Measurements from ENCODE around the gene ATXN2.

Gene ATXN2

DNA sequence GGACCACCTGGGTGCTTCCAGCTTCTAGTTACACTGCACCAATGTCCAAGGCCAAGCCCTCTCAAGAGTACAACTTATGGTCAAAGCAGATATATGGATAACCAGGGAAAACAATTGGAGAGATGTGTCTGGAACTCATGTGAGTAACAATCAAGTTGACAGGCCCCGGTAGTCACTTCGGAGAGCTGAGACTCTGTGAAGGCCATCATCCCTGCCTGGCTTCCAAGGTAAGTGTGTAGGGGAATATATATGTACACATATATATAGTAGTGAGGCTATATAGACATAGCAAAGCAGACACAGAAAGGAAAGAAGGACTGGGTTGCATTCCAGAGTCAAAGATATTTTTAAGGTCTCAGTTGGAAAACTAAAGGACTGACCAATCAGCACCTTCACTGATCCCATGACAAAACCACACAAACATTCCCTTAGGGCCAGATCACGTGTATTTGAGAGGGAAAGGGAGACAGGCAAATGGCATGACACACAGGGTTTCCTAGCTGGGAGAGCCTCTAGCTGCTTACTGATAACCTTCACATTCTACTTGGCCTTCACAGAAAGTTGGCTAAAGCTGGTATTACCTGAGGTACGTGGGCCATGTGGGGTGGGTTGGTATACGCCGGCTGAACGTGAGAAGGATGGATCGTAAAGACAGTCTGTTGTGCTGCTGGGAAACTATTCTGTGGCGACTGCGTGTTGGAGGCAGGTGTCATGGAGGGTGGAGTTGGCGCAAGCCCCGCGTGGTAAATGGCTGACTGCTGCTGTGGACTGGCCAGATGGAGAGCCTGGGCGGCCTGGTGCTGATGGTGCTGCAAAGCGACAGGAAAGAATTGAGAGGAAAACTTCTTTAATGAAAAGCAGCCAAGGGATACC is 143.4 kb downstream of the ATXN2 start:
- DNase-seq (ENCODE audit: low read depth), result no peak
- TF ChIP-seq, protein P1, sequence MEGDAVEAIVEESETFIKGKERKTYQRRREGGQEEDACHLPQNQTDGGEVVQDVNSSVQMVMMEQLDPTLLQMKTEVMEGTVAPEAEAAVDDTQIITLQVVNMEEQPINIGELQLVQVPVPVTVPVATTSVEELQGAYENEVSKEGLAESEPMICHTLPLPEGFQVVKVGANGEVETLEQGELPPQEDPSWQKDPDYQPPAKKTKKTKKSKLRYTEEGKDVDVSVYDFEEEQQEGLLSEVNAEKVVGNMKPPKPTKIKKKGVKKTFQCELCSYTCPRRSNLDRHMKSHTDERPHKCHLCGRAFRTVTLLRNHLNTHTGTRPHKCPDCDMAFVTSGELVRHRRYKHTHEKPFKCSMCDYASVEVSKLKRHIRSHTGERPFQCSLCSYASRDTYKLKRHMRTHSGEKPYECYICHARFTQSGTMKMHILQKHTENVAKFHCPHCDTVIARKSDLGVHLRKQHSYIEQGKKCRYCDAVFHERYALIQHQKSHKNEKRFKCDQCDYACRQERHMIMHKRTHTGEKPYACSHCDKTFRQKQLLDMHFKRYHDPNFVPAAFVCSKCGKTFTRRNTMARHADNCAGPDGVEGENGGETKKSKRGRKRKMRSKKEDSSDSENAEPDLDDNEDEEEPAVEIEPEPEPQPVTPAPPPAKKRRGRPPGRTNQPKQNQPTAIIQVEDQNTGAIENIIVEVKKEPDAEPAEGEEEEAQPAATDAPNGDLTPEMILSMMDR (IDR thresholded peaks at IDR 0.05; ENCODE audit: control insufficient read depth, extremely low read depth, insufficient read depth), result no peak
- no peak overlapping the region for H3K4me3 ChIP-seq (ENCODE audit: low read depth, low read length)

- DNase-seq (ENCODE audit: low read depth), result no peak
- TF ChIP-seq, protein P1 (IDR thresholded peaks at IDR 0.05; ENCODE audit: control insufficient read depth, extremely low read depth, insufficient read depth), result no peak
- H3K4me3 ChIP-seq (ENCODE audit: low read depth, low read length), result no peak overlapping the region
Measured at GRCh38 chr12:111454716-111455447, 144.2 kb downstream of the ATXN2 start.

GRCh38 chr12:111454311-111454710 is 144.8 kb downstream of the ATXN2 start:
- TF ChIP-seq, protein P1 (IDR thresholded peaks at IDR 0.05; ENCODE audit: control insufficient read depth, extremely low read depth, insufficient read depth), result no peak
- no peak overlapping the region for H3K4me3 ChIP-seq (ENCODE audit: low read depth, low read length)
- no peak for DNase-seq (ENCODE audit: low read depth)

- TF ChIP-seq, protein P1 (IDR thresholded peaks at IDR 0.05; ENCODE audit: control insufficient read depth, extremely low read depth, insufficient read depth), result no peak
- DNase-seq (ENCODE audit: low read depth), result no peak
Measured at GRCh38 chr12:111453071-111453989, 145.8 kb downstream of the ATXN2 start.

GRCh38 chr12:111451649-111452129 is 147.4 kb downstream of the ATXN2 start:
- TF ChIP-seq, protein P1 (IDR thresholded peaks at IDR 0.05; ENCODE audit: control insufficient read depth, extremely low read depth, insufficient read depth), result peak; percentile 60
- H3K4me3 ChIP-seq (ENCODE audit: low read depth, low read length), result no peak overlapping the region
- DNase-seq (ENCODE audit: low read depth), result peak; percentile 3

More at GRCh38 chr12:111453071-111453989, 145.8 kb downstream of the ATXN2 start:
- H3K4me3 ChIP-seq (ENCODE audit: low read depth, low read length), result no peak overlapping the region

DNA sequence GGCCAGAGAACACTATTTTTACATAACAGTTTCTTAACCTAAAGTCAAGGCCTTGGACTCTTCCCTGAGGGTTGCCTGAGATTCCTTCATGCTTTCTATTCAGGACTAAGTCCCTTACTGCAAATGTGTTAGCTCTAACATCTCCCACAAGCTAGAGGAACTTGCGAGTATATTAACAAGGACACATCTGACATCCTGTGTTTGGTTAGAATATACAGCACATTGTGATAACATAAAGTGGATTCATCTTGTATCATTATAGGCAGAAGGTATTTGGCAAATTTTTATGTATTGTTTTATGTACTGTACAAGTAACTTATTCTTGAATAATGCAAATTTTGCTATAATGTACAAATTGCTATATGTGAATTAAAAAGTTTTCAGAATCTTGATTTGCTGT is 147.9 kb downstream of the ATXN2 start:
- TF ChIP-seq, protein P1 (IDR thresholded peaks at IDR 0.05; ENCODE audit: control insufficient read depth, extremely low read depth, insufficient read depth), result no peak
- no peak overlapping the region for H3K4me3 ChIP-seq (ENCODE audit: low read depth, low read length)
- no peak for DNase-seq (ENCODE audit: low read depth)

Data from LNCaP clone FGC (cell line).